ENCODE measurements around the gene CHDH. TPM values are rescaled to one million over a fixed set of nuclear protein-coding genes. Genes with fewer than 3 reads are reported as not detected.

The CHDH gene
- total and polyA plus RNA-seq, 10 donors: 0.19 to 4.9 (median 0.62) TPM

DNA sequence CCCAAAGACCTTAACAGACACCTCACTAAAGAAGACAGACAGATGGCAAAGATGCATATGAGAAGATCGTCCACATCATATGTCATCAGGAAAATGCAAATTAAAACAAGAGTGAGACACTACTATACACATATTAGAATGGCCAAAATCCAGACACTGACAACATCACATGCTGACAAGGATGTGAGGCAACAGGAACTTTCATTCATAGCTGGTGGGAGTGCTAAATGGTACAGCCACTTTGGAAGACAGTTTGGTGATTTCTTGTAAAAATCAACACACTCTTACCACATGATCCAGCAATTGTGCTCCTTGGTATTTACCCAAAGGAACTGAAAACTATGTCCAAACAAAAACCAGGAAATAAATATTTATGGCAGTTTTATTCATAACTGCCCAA lies 17.6 kb downstream of the CHDH start:
- intact Hi-C loops (cut with DNase I; ENCODE audit: low total_unique reads): no loop called here
- Histone ChIP-seq H3K36me3 (no peaks in the 10 kb centered on the region), H3K4me3 (no peak overlapping the region), H3K27me3 (replicated peaks in 1 of 7) (no peaks in the 10 kb centered on the region), H3K4me1 (peaks cover 0 to 3% (median 0%) of the 10 kb centered on the region in 6 donors), H3K27ac (no peak overlapping the region), H3K9me3 (no peaks in the 10 kb centered on the region)
- 52 to 87% (median 59%) methylated on average over 1 of the region's 1 CpG for WGBS, 5 donors
- no peak for DNase-seq
- TF ChIP-seq, protein P1, sequence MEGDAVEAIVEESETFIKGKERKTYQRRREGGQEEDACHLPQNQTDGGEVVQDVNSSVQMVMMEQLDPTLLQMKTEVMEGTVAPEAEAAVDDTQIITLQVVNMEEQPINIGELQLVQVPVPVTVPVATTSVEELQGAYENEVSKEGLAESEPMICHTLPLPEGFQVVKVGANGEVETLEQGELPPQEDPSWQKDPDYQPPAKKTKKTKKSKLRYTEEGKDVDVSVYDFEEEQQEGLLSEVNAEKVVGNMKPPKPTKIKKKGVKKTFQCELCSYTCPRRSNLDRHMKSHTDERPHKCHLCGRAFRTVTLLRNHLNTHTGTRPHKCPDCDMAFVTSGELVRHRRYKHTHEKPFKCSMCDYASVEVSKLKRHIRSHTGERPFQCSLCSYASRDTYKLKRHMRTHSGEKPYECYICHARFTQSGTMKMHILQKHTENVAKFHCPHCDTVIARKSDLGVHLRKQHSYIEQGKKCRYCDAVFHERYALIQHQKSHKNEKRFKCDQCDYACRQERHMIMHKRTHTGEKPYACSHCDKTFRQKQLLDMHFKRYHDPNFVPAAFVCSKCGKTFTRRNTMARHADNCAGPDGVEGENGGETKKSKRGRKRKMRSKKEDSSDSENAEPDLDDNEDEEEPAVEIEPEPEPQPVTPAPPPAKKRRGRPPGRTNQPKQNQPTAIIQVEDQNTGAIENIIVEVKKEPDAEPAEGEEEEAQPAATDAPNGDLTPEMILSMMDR (IDR thresholded peaks at IDR 0.05 in 8 of 11, conservative IDR thresholded peaks at IDR 0.05 in 3 of 11): no peak
- TF ChIP-seq POLR2A (IDR thresholded peaks at IDR 0.05) (no peak), POLR2AphosphoS5 (IDR thresholded peaks at IDR 0.05) (no peak)

DNA sequence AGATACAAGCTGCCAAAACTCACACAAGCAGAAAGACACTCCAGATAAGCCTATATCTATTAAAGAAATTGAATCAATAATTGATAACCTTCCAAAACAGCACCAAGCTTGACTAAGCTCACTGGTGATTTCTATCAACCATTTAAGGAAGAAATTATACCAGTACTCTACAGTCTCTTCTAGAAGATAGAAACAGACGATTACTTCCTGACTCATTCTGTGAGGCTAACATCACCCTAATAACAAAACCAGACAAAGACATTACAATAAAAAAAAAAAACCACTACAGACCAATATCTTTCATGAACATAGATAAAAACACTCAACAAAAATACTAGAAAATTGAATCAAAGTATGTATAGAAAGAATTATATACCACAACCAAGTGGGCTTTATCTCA lies 20.2 kb downstream of the CHDH start:
- intact Hi-C loops (cut with DNase I; ENCODE audit: low total_unique reads): no loop called here
- Histone ChIP-seq H3K27ac (no peak overlapping the region), H3K9me3 (no peaks in the 10 kb centered on the region), H3K4me1 (peaks cover 0 to 3% (median 0%) of the 10 kb centered on the region in 6 donors), H3K27me3 (replicated peaks in 1 of 7) (peaks cover 0 to under 1% (median 0%) of the 10 kb centered on the region in 7 donors), H3K4me3 (no peak overlapping the region), H3K36me3 (no peaks in the 10 kb centered on the region)
- 26 to 73% (median 52%) methylated on average over 1 of the region's 1 CpG for WGBS, 5 donors
- DNase-seq: no peak
- TF ChIP-seq, protein P1 (IDR thresholded peaks at IDR 0.05 in 8 of 11, conservative IDR thresholded peaks at IDR 0.05 in 3 of 11): no peak
- TF ChIP-seq POLR2A (IDR thresholded peaks at IDR 0.05) (no peak), POLR2AphosphoS5 (IDR thresholded peaks at IDR 0.05) (no peak)

DNA sequence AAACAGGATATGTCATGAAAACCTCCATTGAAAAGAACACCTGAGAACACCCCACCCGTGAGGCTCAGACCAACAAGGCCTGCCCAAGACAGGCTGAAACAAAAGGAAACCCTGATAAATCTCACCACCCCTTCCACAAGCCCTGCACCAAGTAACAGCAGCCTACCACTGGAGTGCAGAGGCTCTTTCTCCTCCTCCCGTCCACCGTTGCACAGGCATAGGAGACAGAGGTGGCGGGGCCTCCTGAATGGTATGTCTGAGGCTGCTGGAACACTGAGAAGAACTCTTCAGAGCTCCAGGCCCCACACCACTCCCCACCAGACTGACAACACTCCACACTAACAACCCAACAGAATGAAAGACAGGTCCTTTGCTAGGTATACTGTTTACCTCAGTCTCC lies 21.4 kb downstream of the CHDH start:
- Histone ChIP-seq H3K9me3 (no peaks in the 10 kb centered on the region), H3K36me3 (peaks cover 0 to 10% (median 0%) of the 10 kb centered on the region in 6 donors), H3K4me1 (peaks cover 0 to 3% (median 0%) of the 10 kb centered on the region in 6 donors), H3K27me3 (replicated peaks in 1 of 7) (peaks cover 0 to 5% (median 0%) of the 10 kb centered on the region in 7 donors), H3K27ac (no peak overlapping the region), H3K4me3 (no peak overlapping the region)
- WGBS, 5 donors: 82 to 95% (median 90%) methylated on average over 4 of the region's 4 CpGs
- intact Hi-C loops (cut with DNase I; ENCODE audit: low total_unique reads): no loop called here
- no peak for TF ChIP-seq POLR2AphosphoS5 (IDR thresholded peaks at IDR 0.05)
- TF ChIP-seq, protein P1 (IDR thresholded peaks at IDR 0.05 in 8 of 11, conservative IDR thresholded peaks at IDR 0.05 in 3 of 11): no peak
- TF ChIP-seq POLR2A (IDR thresholded peaks at IDR 0.05): no peak
- DNase-seq: peak; percentile 52

DNA sequence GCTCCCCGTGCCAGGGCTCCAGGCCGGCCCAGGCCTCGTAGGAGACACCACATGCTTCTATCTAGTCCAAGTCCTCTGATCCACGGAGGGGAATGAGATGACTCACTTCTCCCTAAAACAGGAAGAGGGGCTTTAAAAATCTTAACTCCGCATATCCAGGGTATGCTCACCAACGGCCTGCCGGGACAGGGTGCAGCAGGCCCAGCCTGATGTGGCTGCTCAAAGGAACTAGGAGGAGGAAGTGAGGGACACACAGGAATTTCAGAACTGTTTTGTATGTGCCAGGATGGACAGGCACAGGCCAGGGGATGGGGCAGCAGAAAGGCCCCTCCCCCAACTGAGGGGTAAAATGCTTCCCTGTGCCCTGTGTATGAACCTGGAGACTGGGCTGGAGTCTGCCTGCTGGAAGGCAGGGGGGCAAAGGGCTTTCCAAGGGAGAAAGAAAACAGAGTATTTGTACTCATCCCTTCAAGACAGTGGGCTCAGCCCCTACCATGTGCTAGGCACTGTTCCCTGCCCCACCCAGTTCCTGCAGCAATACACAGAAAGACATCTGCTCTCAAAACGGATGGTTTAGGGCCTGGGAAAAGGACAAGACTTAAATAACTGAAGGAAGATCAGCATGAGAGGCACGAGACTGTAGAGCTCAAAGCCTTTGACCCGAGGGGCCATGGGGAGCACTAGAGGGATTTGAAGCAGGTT lies 22.1 kb downstream of the CHDH start:
- peaks cover 0 to 17% (median 0%) of the 10 kb centered on the region in 6 donors for H3K36me3 ChIP-seq
- peaks cover 0 to 11% (median 0%) of the 10 kb centered on the region in 7 donors for H3K27me3 ChIP-seq (replicated peaks in 1 of 7)
- H3K27ac ChIP-seq: no peak overlapping the region
- 67 to 78% (median 71%) methylated on average over 6 to 10 of the region's 10 CpGs for WGBS, 5 donors
- intact Hi-C loops (cut with DNase I; ENCODE audit: low total_unique reads): no loop called here
- TF ChIP-seq POLR2A (IDR thresholded peaks at IDR 0.05): no peak
- TF ChIP-seq, protein P1 (IDR thresholded peaks at IDR 0.05 in 8 of 11, conservative IDR thresholded peaks at IDR 0.05 in 3 of 11): no peak
- TF ChIP-seq POLR2AphosphoS5 (IDR thresholded peaks at IDR 0.05): no peak
- H3K4me1 ChIP-seq: peaks cover 0 to 3% (median 0%) of the 10 kb centered on the region in 6 donors
- no peak overlapping the region for H3K4me3 ChIP-seq
- DNase-seq: no peak
- no peaks in the 10 kb centered on the region for H3K9me3 ChIP-seq
